AML-193 (cell line): ENCODE measurements around the gene LRCH1.

Experiments
- DNase-seq, 2 experiments: peaks; one replicate each; lab custom pipeline; 2025; lab: John Stamatoyannopoulos, UW

Gene LRCH1

DNA sequence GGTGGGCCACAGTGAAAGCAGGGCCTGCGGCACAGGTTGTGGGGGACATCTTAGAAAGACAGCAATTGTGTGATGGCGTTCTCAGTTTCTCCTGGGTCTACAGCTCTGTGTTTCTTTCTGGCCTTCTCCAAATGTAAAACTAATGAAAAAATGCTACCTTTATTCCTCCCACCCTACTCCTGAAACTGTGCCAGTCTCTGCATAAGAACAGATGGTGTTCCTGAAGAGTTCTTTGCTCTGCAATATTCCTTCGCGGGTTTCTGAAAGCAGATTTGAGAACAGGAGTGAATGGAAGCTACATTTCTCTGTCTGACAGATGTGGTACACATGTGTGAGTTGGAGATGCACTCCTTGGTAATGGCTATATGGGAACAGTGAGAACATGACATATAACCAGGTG is 18.0 kb upstream of the LRCH1 start:
- DNase-seq, result no peak

DNA sequence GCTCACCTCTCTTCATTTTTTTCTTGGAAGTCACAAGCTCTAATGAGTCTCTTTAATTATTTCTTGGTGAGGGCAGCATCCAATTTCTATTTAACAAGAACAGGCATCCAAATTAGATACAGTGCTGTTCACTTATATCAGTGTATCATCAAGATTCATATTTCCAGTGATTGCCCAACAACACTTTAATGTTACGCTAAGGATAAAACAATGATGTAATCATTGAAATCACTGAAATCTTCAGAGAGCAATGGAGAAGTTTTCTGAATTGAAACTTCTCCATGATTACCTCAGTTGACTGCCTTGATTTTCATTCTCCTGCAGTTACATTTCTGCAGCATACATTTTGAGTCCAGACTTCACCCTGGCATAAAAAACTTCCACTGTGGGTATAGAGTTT is 17.1 kb upstream of the LRCH1 start:
- no peak for DNase-seq

DNA sequence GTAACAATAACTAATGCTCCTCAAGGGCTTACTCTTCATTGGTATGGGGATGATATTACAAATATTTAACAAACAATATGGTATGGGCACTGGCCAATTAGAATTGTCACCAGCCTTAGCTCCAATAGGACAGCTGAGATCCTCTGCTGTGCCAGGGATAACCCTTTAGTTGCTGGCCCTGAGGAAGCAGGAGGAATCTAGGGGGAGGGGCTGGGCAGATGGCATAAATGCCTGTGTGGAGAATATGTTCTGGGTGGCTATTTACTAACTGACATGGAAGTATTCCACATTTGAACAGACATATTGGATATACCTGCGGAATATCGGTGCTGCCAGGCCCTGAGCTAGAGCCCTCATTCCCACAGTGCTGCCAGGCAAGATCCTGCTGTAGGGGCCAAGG is 16.6 kb upstream of the LRCH1 start:
- DNase-seq, result no peak

DNA sequence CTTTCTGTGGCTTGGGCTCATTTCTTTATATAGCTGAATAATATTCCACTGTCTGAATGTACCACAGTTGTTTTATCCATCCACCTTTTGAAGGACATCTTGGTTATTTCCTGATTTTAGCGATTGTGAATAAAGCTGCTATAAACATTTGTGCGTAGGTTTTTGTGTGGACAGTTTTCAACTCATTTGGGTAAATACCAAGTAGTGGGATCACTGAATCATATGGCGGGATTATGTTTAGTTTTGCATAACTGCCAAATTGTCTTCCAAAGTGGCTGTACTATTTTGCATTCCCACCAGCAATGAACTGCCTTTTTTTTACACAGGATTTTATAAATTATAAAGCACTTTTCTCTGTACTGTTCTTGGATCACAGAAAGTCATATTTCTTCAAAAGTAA is 13.7 kb upstream of the LRCH1 start:
- no peak for DNase-seq

DNA sequence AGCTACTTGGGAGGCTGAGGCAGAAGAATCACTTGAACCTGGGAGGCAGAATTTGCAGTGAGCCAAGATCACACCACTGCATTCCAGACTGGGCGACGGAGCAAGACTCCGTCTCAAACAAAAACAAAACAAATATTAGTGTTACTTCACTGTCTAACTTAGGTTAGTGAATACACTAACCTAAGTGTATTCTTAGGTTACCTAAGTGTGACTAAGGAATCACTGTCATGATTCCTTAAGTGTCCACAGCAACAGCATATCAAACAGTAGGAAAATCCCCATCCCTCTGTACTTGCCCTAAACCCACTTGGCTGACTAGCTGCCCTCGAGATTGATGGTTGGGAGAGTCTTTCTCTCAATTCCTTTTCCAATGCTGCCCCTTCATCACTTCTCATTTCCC is 11.8 kb upstream of the LRCH1 start:
- DNase-seq, result no peak

DNA sequence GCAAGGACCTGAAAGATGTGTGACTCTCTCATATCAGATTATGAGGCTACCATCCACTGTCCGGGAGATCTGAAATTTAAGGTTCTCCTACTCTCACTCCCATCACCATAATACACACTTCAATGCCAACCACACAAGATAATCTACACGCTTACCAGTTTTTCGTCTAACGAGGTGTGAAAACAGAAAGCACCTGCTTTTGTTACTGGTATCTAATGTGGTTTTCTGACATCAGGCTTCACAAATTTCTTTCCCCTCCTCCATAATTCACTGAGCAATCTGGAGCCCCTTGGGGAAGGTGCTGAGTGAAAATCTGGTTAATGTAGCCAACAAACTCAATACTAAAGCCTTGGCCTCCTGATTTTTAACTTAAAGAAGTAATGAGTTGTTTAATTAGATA is 10.1 kb upstream of the LRCH1 start:
- no peak for DNase-seq

DNA sequence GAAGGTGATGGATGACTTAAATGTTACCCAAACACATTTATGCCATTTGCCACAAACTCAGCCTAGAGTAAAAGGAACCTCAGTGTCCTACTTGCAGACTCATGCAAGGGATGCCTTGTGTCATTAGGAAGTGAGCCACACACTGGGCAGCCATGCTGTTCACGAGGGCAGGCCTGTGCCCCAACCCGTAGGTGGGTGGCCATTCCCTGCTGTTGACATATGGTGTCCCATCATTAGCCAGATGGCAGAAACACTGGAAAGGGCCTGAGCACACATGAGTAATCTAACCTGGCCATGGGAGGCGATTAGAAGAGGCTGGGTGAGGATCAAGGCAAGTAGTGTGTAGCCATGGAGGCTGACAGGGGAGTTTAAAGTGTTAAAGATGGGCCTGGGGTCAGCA is 9.7 kb upstream of the LRCH1 start:
- DNase-seq, result no peak

DNA sequence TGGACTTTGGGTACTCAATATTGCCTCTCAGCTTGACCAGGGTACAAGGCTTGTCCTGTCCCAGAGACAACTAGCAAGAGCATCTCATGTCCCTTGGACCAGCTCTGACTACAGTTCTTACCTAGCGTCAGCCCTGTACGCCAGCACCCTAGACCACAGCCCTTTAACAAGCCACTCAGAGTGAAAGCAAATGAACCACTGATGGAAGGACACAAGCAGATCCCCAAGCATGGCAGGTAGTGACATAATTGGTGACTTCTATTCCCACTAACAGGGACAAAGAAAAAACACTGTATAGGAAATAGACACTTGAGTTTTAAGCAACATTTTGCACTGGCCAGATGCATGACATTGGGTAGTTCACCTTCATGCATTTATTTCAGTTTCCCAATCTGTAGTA is 8.8 kb upstream of the LRCH1 start:
- DNase-seq, result no peak

DNA sequence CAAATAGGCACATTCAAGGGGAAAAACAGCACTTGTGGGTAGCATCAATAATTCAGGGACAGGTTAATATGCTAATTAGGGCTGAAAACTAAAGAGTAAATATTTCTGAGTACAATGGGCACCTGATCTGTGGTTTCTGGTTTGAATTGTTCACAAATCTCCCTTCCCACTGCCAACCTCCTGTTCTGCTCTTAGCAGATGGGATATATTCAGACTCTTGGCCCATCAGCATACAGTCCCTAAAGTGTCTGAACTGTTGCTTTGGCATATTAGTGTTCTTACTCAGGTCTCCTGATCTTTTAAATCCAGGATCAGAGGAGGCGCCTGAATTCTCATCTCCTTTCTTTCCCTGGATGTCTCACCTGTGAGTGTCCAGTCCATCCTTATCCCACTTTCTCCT is 8.2 kb upstream of the LRCH1 start:
- DNase-seq, result no peak

DNA sequence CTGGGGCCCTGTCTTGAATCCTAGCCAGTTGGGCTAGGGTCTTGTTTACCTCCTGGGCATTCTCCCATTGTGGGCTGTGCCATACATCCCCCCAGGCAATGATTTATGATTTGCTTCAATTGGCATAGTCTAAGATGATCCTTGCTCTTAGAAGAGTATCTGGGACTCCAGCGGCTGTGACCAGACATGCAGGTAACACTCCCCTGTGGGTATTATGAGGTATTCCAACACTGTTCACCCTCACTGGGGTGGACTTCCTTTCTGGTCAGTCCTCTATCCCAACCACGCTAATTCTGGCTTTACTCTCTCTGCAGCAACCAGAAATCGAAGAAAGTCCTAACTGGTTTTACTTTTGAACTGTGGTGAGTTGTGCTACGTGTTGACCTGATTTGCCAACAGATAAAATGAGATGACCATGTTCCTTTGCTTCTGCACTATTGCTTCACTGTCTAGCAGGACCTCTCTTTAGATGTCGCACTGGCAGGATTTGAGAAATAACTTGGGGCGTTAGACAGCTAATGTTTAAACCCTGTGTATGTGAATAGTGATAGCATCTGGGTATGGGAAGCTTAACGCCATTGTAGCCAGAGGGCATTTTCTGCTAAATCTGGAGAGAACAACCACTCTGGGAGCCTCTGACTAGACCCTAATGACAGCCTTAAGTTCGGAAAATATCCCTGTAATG is 6.7 kb upstream of the LRCH1 start:
- no peak for DNase-seq

DNA sequence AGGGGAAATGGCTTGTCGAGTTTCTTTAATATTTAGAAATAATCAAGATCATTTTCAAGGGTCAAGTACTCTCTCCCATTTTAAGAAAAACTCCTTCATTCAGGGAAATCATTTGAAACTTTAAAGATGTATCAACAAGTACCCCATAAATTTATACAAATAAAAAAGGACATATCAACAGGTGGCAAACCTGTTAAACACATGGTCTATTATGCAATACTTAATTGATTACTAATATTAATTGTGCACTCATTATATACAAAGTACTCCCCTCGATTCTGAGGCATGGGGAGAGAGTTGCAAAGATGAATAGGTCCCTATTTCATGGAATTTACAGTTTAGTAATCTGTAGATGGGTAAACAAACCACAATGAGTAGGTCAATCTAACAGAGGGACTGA is 2.1 kb upstream of the LRCH1 start:
- DNase-seq, result no peak

DNA sequence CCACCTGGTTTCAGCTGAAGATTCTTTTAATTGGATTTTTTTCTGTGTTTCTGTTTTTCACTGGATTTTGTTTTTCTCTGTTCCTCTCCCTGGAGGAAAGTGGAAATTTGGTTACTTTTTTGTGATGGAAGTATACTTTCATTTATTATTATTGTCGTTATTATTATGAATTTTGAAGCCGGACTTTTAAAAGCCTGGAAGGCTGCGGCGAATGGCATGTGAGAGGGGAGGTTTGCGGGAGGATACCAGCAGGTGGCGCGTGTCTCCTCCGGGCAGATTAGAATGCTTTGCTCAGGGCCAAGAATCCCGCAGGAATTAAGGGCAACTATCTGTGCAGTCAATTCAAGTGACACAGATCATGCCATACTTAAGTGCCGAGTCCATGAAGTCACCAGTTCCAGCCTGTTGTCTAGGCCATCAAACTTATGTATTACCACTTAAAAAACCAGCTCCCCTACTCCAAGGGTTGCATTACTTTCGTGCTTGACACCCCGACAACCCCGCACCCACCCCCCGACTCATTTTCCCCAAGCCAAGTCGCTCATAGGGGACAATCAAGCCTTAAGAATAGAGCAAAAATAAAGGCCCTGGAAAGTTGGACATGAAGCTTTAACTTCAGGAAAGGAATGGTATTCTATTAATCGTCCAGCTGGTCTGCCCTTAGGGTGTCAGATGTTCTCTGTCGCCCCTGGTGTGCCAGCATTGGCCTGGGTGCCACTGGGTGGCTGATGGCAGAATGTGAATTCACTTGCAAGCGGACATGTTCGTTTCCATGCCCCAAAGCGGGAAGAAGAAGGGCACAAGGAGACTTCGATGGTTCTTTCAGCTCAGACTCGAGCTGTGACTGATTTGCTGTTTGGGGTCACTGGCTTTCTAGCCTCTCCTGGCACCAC is 1.3 kb upstream of the LRCH1 start:
- peak; percentile 70 to 71 for DNase-seq

DNA sequence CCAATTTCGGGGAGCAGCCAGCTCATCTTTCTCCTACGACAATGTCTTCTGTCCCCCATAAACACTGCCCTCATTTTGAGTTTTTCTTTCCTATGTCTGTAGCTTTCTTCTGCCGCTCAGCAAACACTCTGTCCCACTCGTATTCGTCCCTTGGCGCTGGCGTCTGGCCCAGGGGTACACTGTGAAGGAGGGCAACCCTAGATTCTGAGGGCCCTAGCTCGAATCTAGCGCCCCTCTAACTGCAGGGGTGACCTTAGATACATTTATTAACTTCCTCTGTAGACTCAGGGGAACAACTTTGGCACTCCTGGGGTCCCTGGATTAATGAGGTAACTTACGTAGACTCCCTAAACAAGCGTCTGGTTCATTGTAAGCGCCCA is 677 bp upstream of the LRCH1 start:
- DNase-seq, result no peak

DNA sequence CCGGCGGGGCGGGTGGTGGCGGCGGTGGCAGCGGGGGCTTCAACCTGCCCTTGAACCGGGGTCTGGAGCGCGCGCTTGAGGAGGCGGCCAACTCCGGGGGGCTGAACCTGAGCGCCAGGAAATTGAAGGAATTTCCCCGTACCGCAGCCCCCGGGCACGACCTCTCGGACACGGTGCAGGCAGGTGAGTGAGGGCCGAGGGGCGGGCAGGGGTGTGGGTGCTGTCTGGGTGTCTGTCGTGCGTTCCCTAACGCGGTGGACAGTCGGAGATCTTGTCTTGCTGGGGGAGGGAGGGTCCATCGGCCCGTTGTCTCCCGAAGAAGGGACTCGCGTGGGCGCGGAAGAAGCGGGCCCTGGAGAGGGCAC is 533 bp downstream of the LRCH1 start:
- DNase-seq, result no peak

DNA sequence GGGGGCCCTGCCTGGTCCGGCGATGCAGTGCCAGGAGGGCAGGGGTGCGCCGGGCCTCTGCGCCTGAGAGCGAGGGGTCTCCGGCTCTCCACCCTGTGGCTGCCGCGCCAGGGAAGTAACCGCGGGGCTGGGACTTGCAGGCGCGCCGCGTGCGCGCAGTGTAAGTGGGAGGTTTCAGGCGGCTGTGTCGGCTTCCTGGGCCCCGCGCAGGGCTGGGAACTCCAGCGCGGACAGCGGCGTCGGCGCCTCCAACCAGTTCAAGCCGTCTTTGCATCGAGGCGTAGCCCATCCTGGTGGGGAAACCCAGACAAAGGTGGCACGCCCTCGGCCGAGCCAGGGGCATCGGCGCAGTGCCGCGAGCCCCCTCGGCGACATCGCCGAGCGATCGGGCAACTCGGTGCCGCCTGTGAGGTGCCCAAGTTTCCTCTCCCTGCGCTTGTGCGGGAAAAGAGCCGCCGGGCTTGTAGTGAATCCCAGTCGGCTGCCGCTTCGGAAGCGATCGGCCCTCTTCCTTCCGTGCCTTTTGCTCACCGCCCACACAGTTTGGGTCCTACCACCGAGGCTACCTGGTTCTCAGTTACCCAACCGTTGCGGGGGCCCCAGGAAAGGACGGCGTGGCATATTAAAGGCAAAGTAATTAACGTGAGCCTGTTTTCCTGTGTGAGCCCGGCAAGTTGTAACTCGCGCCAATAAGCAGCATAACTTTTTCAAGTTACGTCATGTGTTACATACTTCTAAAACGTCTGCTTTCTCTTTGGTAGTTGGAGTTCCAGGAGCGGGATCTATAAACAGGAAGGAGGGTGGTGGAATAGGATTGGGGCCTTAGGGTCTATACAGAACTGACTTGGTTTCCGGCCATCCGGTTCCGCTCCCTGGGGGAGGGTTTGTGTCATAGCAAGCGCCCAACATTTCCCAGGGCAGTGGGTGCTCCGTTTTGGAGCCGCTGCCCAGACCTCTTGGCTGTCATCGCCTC is 1.2 kb downstream of the LRCH1 start:
- DNase-seq, result peak; percentile 90 to 93

DNA sequence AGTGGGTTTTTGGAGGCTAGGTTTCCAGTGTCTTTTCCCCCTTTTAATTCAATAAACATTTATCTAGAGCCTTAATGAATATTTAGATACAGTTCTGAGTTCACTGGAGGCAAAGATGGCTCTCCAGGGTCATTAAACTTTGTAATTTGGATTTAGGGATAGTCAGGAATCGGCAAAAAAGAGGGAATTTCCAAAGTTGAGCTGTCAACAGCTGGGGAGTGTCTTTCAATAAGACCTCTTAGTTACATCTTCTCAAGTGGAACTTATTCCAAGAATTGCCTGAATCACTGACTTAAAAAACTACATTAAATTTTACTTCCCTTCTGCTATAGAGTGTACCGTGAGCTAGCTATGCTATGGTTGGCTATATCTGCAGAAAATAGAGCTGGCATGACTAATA is 2.0 kb downstream of the LRCH1 start:
- DNase-seq, result peak; percentile 26 to 29

DNA sequence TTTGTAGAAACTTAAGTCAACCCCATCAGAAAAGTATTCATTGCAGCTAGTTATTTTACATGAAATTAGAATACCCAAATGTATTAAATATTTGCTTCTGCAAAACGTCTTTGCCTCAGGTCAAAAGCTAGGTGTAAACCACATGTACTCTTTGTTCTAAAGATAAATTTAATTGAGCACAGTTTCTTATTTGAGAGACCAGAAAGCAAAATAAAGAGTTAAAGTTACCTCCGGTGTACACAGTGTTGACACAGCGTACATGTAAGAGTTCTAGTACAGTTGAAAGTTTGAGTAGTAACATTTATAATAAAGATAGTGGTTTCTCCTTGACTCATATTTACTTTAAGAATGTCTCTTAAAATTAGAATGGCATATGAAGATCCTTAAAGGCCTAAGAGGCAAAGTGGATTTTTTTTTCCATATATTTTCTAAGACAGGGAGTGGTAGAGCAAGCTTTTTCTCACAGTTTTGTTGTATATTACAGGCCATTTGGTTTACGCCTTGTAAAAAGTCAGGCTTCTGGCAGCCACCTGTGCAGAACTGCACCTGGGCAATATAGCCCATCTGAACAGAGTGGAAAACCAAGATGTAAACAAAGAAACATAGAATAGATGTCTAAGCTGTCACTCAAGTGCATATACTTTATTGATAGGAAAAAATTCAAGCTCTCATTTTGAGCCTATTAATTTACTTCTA is 2.9 kb downstream of the LRCH1 start:
- no peak for DNase-seq

DNA sequence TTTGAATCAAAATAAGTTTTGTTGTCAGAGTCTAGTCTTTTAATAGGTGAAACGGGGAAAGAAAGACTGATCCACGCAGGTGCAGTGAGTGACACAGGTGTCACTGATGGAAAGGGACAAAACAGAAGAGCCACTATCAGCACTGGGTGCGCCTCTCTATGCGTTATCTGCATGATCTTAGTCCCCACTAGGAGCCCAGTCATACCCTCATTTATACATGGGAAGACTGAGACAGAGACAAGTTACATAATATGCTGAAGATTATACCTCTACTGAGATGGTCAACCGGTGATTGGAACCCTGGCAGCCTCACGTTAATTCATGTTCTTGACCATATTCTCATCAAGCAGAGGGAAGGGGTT is 3.4 kb downstream of the LRCH1 start:
- DNase-seq, result no peak

DNA sequence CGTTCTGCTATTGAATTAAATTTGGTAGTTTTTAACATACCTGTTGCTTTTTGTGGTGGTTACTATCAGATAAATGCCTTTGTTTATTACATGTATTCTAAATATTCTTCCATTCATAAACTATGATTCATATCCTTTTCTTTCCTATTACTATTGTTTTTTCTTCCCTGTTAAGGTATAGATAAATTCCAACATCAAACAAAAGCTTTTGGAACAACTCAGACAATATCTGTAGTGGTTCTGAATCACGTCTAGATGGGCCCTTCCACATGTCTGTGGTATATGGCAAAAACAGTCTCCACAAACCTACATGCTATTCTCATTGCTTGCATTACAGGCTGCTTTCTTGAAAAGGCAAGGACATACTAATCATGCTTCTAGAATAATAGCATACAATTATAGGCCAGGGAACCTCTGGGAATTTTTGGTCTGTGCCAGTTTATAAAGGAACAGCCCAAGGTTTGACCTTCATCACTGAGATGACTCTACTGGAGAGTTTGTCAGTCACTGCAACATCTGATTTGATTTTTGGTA is 6.4 kb downstream of the LRCH1 start:
- no peak for DNase-seq

DNA sequence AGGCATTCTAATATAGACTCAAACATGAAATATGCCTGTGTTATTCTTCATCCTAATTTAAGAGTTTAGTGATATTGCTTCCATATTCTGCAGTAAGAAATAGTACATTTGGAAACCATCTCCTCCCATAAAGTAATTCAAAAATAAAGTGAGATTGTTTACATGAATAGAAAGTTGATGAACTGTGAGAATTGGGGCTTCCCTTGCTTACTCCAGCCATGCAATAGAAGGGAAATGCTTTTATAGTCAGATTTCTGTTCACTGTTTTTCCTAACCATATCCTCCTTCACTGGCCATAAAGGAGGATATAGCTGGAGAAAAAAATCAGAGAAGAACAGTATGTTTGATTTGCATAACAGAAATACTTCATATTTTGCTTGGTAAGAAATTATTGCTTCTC is 7.8 kb downstream of the LRCH1 start:
- no peak for DNase-seq

DNA sequence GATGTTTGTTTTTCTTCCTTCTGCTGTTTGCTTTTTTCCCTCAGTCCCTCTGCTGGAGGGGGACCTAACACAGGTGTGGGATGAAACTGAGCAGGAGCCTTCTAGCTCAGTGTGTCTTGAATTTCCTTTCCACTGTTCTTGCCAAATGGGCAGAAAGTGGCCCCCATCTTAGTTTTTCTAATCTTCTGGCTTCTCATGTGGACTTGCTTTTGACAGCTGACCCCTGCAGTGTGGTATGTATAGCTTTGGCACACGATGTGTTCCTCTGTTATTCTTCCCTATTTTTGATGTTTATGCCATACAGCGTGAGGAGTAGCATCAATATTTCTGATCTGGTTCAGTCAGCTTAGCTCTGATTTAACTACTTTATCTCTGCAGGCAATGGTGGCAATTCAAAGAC is 8.3 kb downstream of the LRCH1 start:
- DNase-seq, result no peak

DNA sequence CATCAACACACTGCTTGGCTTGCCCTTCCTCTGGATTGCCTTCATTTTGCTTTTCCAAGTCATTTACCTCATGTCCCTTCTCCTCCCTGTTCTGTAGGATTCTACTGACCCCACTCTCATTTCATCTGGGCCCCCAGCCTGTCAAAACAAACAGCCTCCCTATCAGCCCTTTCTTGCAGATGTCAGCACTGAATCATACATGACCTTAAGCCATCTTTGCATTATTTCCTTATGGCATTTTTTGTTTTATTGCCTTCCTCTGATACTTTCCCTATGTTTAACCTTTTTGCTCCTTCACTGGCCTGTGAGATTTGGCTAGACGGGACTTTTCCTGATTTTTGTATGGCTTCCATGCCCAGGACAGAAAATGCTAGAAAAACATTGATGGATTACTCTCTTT is 8.7 kb downstream of the LRCH1 start:
- no peak for DNase-seq
